CD14-positive monocyte (primary cell): Measurements from ENCODE around the gene MICAL1. TPM values are rescaled to one million over a fixed set of nuclear protein-coding genes. Genes with fewer than 3 reads are reported as not detected.
"Not testable (repeated sequence)": the region's sequence is repeated elsewhere in the genome, so short reads cannot be mapped to it uniquely, and the experiment has no call there.

Source experiments
- DNase-seq, 3 donors: peaks; one replicate each; pipeline ENCODE4 v3.0.0-alpha.2; 2011 to 2022
- H2AFZ ChIP-seq: 2 replicates; pipeline ENCODE4 v1.6.0; 2012; ENCODE audit warnings: mild to moderate bottlenecking, low read depth, low read length, inconsistent platforms; ENCODE audit not compliant: insufficient read depth, poor library complexity, severe bottlenecking
- H3K27ac ChIP-seq, 2 donors: 1 replicate in 1 of 2; 2 replicates in 1 of 2; pipeline ENCODE4 v1.5.1; 2012 to 2013; ENCODE audit warnings: low read length in 2 of 2, control low read depth in 1 of 2, inconsistent platforms in 1 of 2, low read depth in 1 of 2, mild to moderate bottlenecking in 1 of 2
- H3K27me3 ChIP-seq, 2 donors: one replicate each; pipeline versions ENCODE4 v1.6.0 to v1.6.1; 2011 to 2013; ENCODE audit warnings: low read length in 2 of 2; ENCODE audit not compliant: control insufficient read depth in 2 of 2, insufficient read depth in 2 of 2
- H3K36me3 ChIP-seq, 2 donors: replicated peaks in 1 of 2; 1 replicate in 1 of 2; 2 replicates in 1 of 2; pipeline versions ENCODE4 v1.5.1 to v1.6.1; 2012 to 2013; ENCODE audit warnings: low read length in 2 of 2, control low read depth in 1 of 2, inconsistent platforms in 1 of 2, mild to moderate bottlenecking in 1 of 2; ENCODE audit not compliant: insufficient read depth in 2 of 2, control insufficient read depth in 1 of 2
- H3K4me1 ChIP-seq, 2 donors: 1 replicate in 1 of 2; 2 replicates in 1 of 2; pipeline versions ENCODE4 v1.5.1 to v1.6.1; 2012 to 2013; ENCODE audit warnings: low read length in 2 of 2, control low read depth in 1 of 2, inconsistent platforms in 1 of 2, mild to moderate bottlenecking in 1 of 2, moderate library complexity in 1 of 2; ENCODE audit not compliant: insufficient read depth in 2 of 2, control insufficient read depth in 1 of 2
- H3K4me2 ChIP-seq: replicated peaks from 2 replicates; pipeline ENCODE3; 2012; ENCODE audit warnings: low read length, moderate library complexity, mild to moderate bottlenecking; ENCODE audit not compliant: poor library complexity, severe bottlenecking; ENCODE audit errors: extremely low read depth
- H3K4me3 ChIP-seq, 3 experiments: fragments of 200-600 bp in 1 of 3; sonication (generic) in 1 of 3; replicated peaks in 1 of 3; 1 replicate in 2 of 3; 2 replicates in 1 of 3; pipeline ENCODE4 v1.5.1; 2011 to 2013; ENCODE audit warnings: low read length in 3 of 3, mild to moderate bottlenecking in 3 of 3, control low read depth in 2 of 3, low read depth in 2 of 3, inconsistent platforms in 1 of 3, moderate library complexity in 1 of 3
- H3K79me2 ChIP-seq: 2 replicates; pipeline ENCODE4 v1.6.0; 2012; ENCODE audit warnings: mild to moderate bottlenecking, control low read depth, inconsistent platforms, low read length, moderate library complexity; ENCODE audit not compliant: insufficient read depth
- H3K9ac ChIP-seq: 2 replicates; pipeline ENCODE4 v1.6.0; 2017; ENCODE audit warnings: low read length, mild to moderate bottlenecking; ENCODE audit not compliant: insufficient read depth, poor library complexity, severe bottlenecking
- H3K9me3 ChIP-seq, 2 donors: replicated peaks in 1 of 2; 1 replicate in 1 of 2; 2 replicates in 1 of 2; pipeline versions ENCODE4 v1.5.1 to v1.6.1; 2012 to 2013; ENCODE audit warnings: low read length in 2 of 2, control low read depth in 1 of 2; ENCODE audit not compliant: control insufficient read depth in 1 of 2, insufficient read depth in 1 of 2
- H4K20me1 ChIP-seq: 2 replicates; pipeline ENCODE4 v1.6.0; 2012; ENCODE audit warnings: mild to moderate bottlenecking, low read length, control low read depth, moderate library complexity; ENCODE audit not compliant: insufficient read depth
- H3K27ac Mint-ChIP-seq, 7 donors: one replicate each; pipeline ENCODE4 v1.8.0; 2020; ENCODE audit warnings: mild to moderate bottlenecking in 7 of 7, mixed read lengths in 7 of 7, moderate library complexity in 6 of 7, inconsistent platforms in 2 of 7
- H3K27me3 Mint-ChIP-seq, 3 donors: one replicate each; pipeline ENCODE4 v1.8.0; 2021 to 2022; ENCODE audit warnings: low read depth in 3 of 3, mild to moderate bottlenecking in 3 of 3, mixed read lengths in 3 of 3, moderate library complexity in 3 of 3, inconsistent platforms in 1 of 3
- H3K36me3 Mint-ChIP-seq, 2 donors: one replicate each; pipeline ENCODE4 v1.8.0; 2020; ENCODE audit warnings: mixed read lengths in 2 of 2, inconsistent platforms in 1 of 2, mild to moderate bottlenecking in 1 of 2
- H3K4me1 Mint-ChIP-seq: one replicate; pipeline ENCODE4 v1.8.0; 2020; ENCODE audit warnings: mild to moderate bottlenecking, mixed read lengths
- H3K4me3 Mint-ChIP-seq, 2 donors: one replicate each; pipeline ENCODE4 v1.8.0; 2020; ENCODE audit warnings: mild to moderate bottlenecking in 2 of 2, mixed read lengths in 2 of 2, moderate library complexity in 1 of 2
- H3K9me3 Mint-ChIP-seq, 7 donors: one replicate each; pipeline ENCODE4 v1.8.0; 2020 to 2022; ENCODE audit warnings: mixed read lengths in 7 of 7, mild to moderate bottlenecking in 6 of 7, moderate library complexity in 6 of 7, inconsistent platforms in 2 of 7
- WGBS: methylation state at CpG from one replicate; pipeline ENCODE4 v1.1.5; 2013; ENCODE audit warnings: missing lambda C conversion rate; ENCODE audit not compliant: insufficient coverage; 5-methylcytosine and 5-hydroxymethylcytosine counted together
- intact Hi-C, 2 donors: fragments of 100-400 bp; cut with micrococcal nuclease; formaldehyde crosslinking; loops; one replicate each; pipeline versions ENCODE4 v1.15.0 to v1.15.1; 2023
- polyA plus RNA-seq, 3 donors: library from polyadenylated mRNA; depleted of rRNA in 1 of 3; unstranded in 2 of 3; stranded (reverse) in 1 of 3; fragments of 300-500 nt in 2 of 3; fragments of >200 nt in 1 of 3; fragmentation: Illumina TruSeq in 2 of 3; gene quantifications; 1 replicate in 2 of 3; 2 replicates in 1 of 3; pipeline ENCODE4 v1.2.3, GENCODE V29; 2012 to 2021
- TF ChIP-seq, protein P1 (sequence below): fragments of 200-600 bp; IDR thresholded peaks from one replicate; pipeline ENCODE4 v1.8.0; 2022; ENCODE audit warnings: antibody characterized with exemption, mild to moderate bottlenecking

MICAL1 gene
- polyA plus RNA-seq, 3 donors: 7.5 to 227 (median 13.2) TPM

- peaks cover 0 to 2% (median 0%) of the 10 kb centered on the region in 3 donors for H3K27me3 Mint-ChIP-seq
- H3K4me3 Mint-ChIP-seq: no peak overlapping the region
- H3K36me3 Mint-ChIP-seq: peaks cover 83 to 86% of the 10 kb centered on the region in 2 donors
- no peak overlapping the region for H3K27ac ChIP-seq
- H3K27me3 ChIP-seq: no peaks in the 10 kb centered on the region
- no peak overlapping the region for H3K4me3 ChIP-seq
- no peak overlapping the region for H2AFZ ChIP-seq
- peaks cover 3% of the 10 kb centered on the region for H4K20me1 ChIP-seq
- TF ChIP-seq, protein P1, sequence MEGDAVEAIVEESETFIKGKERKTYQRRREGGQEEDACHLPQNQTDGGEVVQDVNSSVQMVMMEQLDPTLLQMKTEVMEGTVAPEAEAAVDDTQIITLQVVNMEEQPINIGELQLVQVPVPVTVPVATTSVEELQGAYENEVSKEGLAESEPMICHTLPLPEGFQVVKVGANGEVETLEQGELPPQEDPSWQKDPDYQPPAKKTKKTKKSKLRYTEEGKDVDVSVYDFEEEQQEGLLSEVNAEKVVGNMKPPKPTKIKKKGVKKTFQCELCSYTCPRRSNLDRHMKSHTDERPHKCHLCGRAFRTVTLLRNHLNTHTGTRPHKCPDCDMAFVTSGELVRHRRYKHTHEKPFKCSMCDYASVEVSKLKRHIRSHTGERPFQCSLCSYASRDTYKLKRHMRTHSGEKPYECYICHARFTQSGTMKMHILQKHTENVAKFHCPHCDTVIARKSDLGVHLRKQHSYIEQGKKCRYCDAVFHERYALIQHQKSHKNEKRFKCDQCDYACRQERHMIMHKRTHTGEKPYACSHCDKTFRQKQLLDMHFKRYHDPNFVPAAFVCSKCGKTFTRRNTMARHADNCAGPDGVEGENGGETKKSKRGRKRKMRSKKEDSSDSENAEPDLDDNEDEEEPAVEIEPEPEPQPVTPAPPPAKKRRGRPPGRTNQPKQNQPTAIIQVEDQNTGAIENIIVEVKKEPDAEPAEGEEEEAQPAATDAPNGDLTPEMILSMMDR: no peak
- no peaks in the 10 kb centered on the region for H3K4me1 ChIP-seq
- H3K9me3 ChIP-seq: peaks cover 0 to 2% of the 10 kb centered on the region in 2 donors
- no peak for DNase-seq
- H3K36me3 ChIP-seq: peaks cover 78 to 98% of the 10 kb centered on the region in 2 donors
- peaks cover 0 to 5% (median 0%) of the 10 kb centered on the region in 7 donors for H3K9me3 Mint-ChIP-seq
- no peaks in the 10 kb centered on the region for H3K79me2 ChIP-seq
- WGBS: 96% methylated on average over 7 of the region's 7 CpGs
- no peak overlapping the region for H3K9ac ChIP-seq
- no peak overlapping the region for H3K27ac Mint-ChIP-seq
- intact Hi-C loops: no loop called here
- H3K4me1 Mint-ChIP-seq: no peaks in the 10 kb centered on the region
- no peak overlapping the region for H3K4me2 ChIP-seq
These were observed 10.2 kb upstream of the MICAL1 start for GRCh38 chr6:109465772-109466171.

GRCh38 chr6:109461733-109462526, 6.4 kb upstream of the MICAL1 start:
- H2AFZ ChIP-seq: no peak overlapping the region
- Mint-ChIP-seq H3K36me3 (peaks cover 45 to 51% of the 10 kb centered on the region in 2 donors), H3K27me3 (no peaks in the 10 kb centered on the region), H3K4me1 (peaks cover 27% of the 10 kb centered on the region), H3K27ac (no peak overlapping the region), H3K4me3 (no peak overlapping the region), H3K9me3 (peaks cover 0 to 5% (median 0%) of the 10 kb centered on the region in 7 donors)
- H3K4me1 ChIP-seq: peaks cover 23 to 24% of the 10 kb centered on the region in 2 donors
- H3K4me3 ChIP-seq: no peak overlapping the region
- H3K4me2 ChIP-seq: no peak overlapping the region
- H3K9ac ChIP-seq: no peak overlapping the region
- H4K20me1 ChIP-seq: peaks cover 3% of the 10 kb centered on the region
- peaks cover 0 to 2% of the 10 kb centered on the region in 2 donors for H3K9me3 ChIP-seq
- no peak overlapping the region for H3K27ac ChIP-seq
- whole genome bisulfite sequencing: no CpG with 5 or more reads among the region's 1 CpG
- H3K36me3 ChIP-seq: peaks cover 46 to 60% of the 10 kb centered on the region in 2 donors
- no peaks in the 10 kb centered on the region for H3K27me3 ChIP-seq
- DNase-seq: no peak
- no peaks in the 10 kb centered on the region for H3K79me2 ChIP-seq
- TF ChIP-seq, protein P1: no peak
- intact Hi-C loops: no loop called here

DNA sequence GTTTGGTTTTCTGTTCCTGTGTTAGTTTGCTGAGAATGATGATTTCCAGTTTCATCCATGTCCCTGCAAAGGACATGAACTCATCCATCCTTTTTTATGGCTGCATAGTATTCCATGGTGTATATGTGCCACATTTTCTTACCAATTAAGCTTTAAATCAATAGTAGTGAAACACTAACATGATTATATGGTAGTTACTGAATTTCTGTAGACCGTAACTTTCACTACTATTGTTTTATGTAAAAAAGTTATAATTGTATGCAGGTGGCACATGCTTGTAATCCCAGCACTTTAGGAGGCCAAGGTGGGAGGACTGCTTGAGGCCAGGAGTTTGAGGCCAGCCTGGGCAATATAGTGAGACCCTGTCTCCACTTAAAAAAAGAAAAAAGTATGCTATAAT, 5.6 kb upstream of the MICAL1 start:
- H3K4me3 ChIP-seq, H3K27me3 ChIP-seq, intact Hi-C loops, H3K9ac ChIP-seq, H3K79me2 ChIP-seq, H2AFZ ChIP-seq, H3K9me3 ChIP-seq, H3K4me2 ChIP-seq, H3K27ac Mint-ChIP-seq, DNase-seq, H4K20me1 ChIP-seq, H3K27me3 Mint-ChIP-seq, H3K9me3 Mint-ChIP-seq, H3K27ac ChIP-seq, H3K4me3 Mint-ChIP-seq: not testable (repeated sequence)
- no CpG with 5 or more reads among the region's 1 CpG for WGBS
- H3K36me3 ChIP-seq: peaks cover 39 to 53% of the 10 kb centered on the region in 2 donors
- peaks cover 31 to 32% of the 10 kb centered on the region in 2 donors for H3K4me1 ChIP-seq
- peaks cover 34% of the 10 kb centered on the region for H3K4me1 Mint-ChIP-seq
- H3K36me3 Mint-ChIP-seq: peaks cover 39 to 44% of the 10 kb centered on the region in 2 donors
